ENCODE results near the gene CTCFL.

The CTCFL gene

GRCh38 chr20:57501461-57502335 is 23.2 kb downstream of the CTCFL start:
- H4K8ac ChIP-seq (ENCODE audit: low read depth, low read length): no peak overlapping the region
- no peak overlapping the region for H3K9ac ChIP-seq (ENCODE audit: low read length)
- no peak overlapping the region for H3K23ac ChIP-seq (ENCODE audit: low read length)
- no peaks in the 10 kb centered on the region for H3K79me2 ChIP-seq (ENCODE audit: control insufficient read depth, insufficient read depth, low read length, poor library complexity)
- H3K18ac ChIP-seq (ENCODE audit: low read length): no peak overlapping the region
- no peaks in the 10 kb centered on the region for H3K27me3 ChIP-seq (ENCODE audit: insufficient read depth, low read length)
- peak overlapping the region; percentile 26 for H3K14ac ChIP-seq (ENCODE audit: low read length)
- no peak overlapping the region for H4K12ac ChIP-seq (ENCODE audit: low read depth, low read length)
- H2BK12ac ChIP-seq (ENCODE audit: low read length): peak overlapping the region; percentile 56
- no peak overlapping the region for H2AK5ac ChIP-seq (ENCODE audit: low read length)
- no peak overlapping the region for H3K27ac ChIP-seq (ENCODE audit: low read depth, low read length)
- H2BK120ac ChIP-seq (ENCODE audit: insufficient read depth, low read length, poor library complexity): no peak overlapping the region
- no peak overlapping the region for H3K4ac ChIP-seq (ENCODE audit: low read depth, low read length)
- no peak overlapping the region for H3K4me2 ChIP-seq (ENCODE audit: low read length)
- H3K79me1 ChIP-seq (ENCODE audit: low read length): peaks cover 2% of the 10 kb centered on the region
- WGBS (ENCODE audit: extremely low coverage, insufficient coverage, insufficient read length): no CpG with 5 or more reads among the region's 17 CpGs
- DNase-seq: peak; percentile 97 to 98
- H3K4me1 ChIP-seq (ENCODE audit: control insufficient read depth in 1 of 2, insufficient read depth in 2 of 2, low read length in 2 of 2): peaks cover 6 to 13% of the 10 kb centered on the region in 2 experiments
- no peak overlapping the region for H3K4me3 ChIP-seq (ENCODE audit: low read depth, low read length)
- no peaks in the 10 kb centered on the region for H3K36me3 ChIP-seq (ENCODE audit: control insufficient read depth in 1 of 2, insufficient read depth in 2 of 2, low read length in 2 of 2)
- H2AFZ ChIP-seq (ENCODE audit: insufficient read depth, low read length, poor library complexity): no peak overlapping the region
- no peak overlapping the region for H2BK5ac ChIP-seq (ENCODE audit: low read depth, low read length, poor library complexity)
- H4K91ac ChIP-seq (ENCODE audit: low read depth, low read length): no peak overlapping the region
- H3K9me3 ChIP-seq (ENCODE audit: insufficient read depth, low read depth, low read length): no peaks in the 10 kb centered on the region

GRCh38 chr20:57500962-57501361 is 24.0 kb downstream of the CTCFL start:
- no peak overlapping the region for H2AK5ac ChIP-seq (ENCODE audit: low read length)
- no CpG with 5 or more reads among the region's 17 CpGs for WGBS (ENCODE audit: extremely low coverage, insufficient coverage, insufficient read length)
- DNase-seq: peak in 1 of 2 donors; percentile 13
- no peak overlapping the region for H3K18ac ChIP-seq (ENCODE audit: low read length)
- no peaks in the 10 kb centered on the region for H3K36me3 ChIP-seq (ENCODE audit: control insufficient read depth in 1 of 2, insufficient read depth in 2 of 2, low read length in 2 of 2)
- no peak overlapping the region for H3K27ac ChIP-seq (ENCODE audit: low read depth, low read length)
- no peak overlapping the region for H3K9ac ChIP-seq (ENCODE audit: low read length)
- H3K23ac ChIP-seq (ENCODE audit: low read length): no peak overlapping the region
- H2BK120ac ChIP-seq (ENCODE audit: insufficient read depth, low read length, poor library complexity): no peak overlapping the region
- H3K4me1 ChIP-seq (ENCODE audit: control insufficient read depth in 1 of 2, insufficient read depth in 2 of 2, low read length in 2 of 2): peaks cover 6 to 13% of the 10 kb centered on the region in 2 experiments
- H2AFZ ChIP-seq (ENCODE audit: insufficient read depth, low read length, poor library complexity): no peak overlapping the region
- no peak overlapping the region for H2BK5ac ChIP-seq (ENCODE audit: low read depth, low read length, poor library complexity)
- H3K79me1 ChIP-seq (ENCODE audit: low read length): peaks cover 2% of the 10 kb centered on the region
- H4K8ac ChIP-seq (ENCODE audit: low read depth, low read length): no peak overlapping the region
- peak overlapping the region; percentile 51 for H2BK12ac ChIP-seq (ENCODE audit: low read length)
- H3K4ac ChIP-seq (ENCODE audit: low read depth, low read length): no peak overlapping the region
- no peak overlapping the region for H4K12ac ChIP-seq (ENCODE audit: low read depth, low read length)
- H3K27me3 ChIP-seq (ENCODE audit: insufficient read depth, low read length): no peaks in the 10 kb centered on the region
- no peak overlapping the region for H3K14ac ChIP-seq (ENCODE audit: low read length)
- no peak overlapping the region for H3K4me3 ChIP-seq (ENCODE audit: low read depth, low read length)
- no peaks in the 10 kb centered on the region for H3K79me2 ChIP-seq (ENCODE audit: control insufficient read depth, insufficient read depth, low read length, poor library complexity)
- no peak overlapping the region for H3K4me2 ChIP-seq (ENCODE audit: low read length)
- H4K91ac ChIP-seq (ENCODE audit: low read depth, low read length): no peak overlapping the region
- H3K9me3 ChIP-seq (ENCODE audit: insufficient read depth, low read depth, low read length): no peaks in the 10 kb centered on the region

GRCh38 chr20:57500235-57500634 is 24.7 kb downstream of the CTCFL start:
- Histone ChIP-seq H4K91ac (ENCODE audit: low read depth, low read length) (no peak overlapping the region), H3K27ac (ENCODE audit: low read depth, low read length) (no peak overlapping the region), H3K27me3 (ENCODE audit: insufficient read depth, low read length) (no peaks in the 10 kb centered on the region), H2AK5ac (ENCODE audit: low read length) (no peak overlapping the region), H3K4me3 (ENCODE audit: low read depth, low read length) (no peak overlapping the region), H3K9ac (ENCODE audit: low read length) (no peak overlapping the region), H3K23ac (ENCODE audit: low read length) (no peak overlapping the region), H2BK120ac (ENCODE audit: insufficient read depth, low read length, poor library complexity) (no peak overlapping the region), H3K14ac (ENCODE audit: low read length) (no peak overlapping the region), H3K4me2 (ENCODE audit: low read length) (no peak overlapping the region), H3K4ac (ENCODE audit: low read depth, low read length) (no peak overlapping the region), H3K79me2 (ENCODE audit: control insufficient read depth, insufficient read depth, low read length, poor library complexity) (no peaks in the 10 kb centered on the region), H3K79me1 (ENCODE audit: low read length) (peaks cover 2% of the 10 kb centered on the region), H3K4me1 (ENCODE audit: control insufficient read depth in 1 of 2, insufficient read depth in 2 of 2, low read length in 2 of 2) (peaks cover 6 to 13% of the 10 kb centered on the region in 2 experiments), H2BK12ac (ENCODE audit: low read length) (no peak overlapping the region), H4K12ac (ENCODE audit: low read depth, low read length) (no peak overlapping the region), H3K36me3 (ENCODE audit: control insufficient read depth in 1 of 2, insufficient read depth in 2 of 2, low read length in 2 of 2) (no peaks in the 10 kb centered on the region), H4K8ac (ENCODE audit: low read depth, low read length) (no peak overlapping the region), H2AFZ (ENCODE audit: insufficient read depth, low read length, poor library complexity) (no peak overlapping the region), H2BK5ac (ENCODE audit: low read depth, low read length, poor library complexity) (no peak overlapping the region), H3K18ac (ENCODE audit: low read length) (no peak overlapping the region), H3K9me3 (ENCODE audit: insufficient read depth, low read depth, low read length) (no peaks in the 10 kb centered on the region)
- no CpG with 5 or more reads among the region's 7 CpGs for WGBS (ENCODE audit: extremely low coverage, insufficient coverage, insufficient read length)
- DNase-seq: no peak

GRCh38 chr20:57499676-57500075 is 25.3 kb downstream of the CTCFL start:
- no peak overlapping the region for H3K4ac ChIP-seq (ENCODE audit: low read depth, low read length)
- H3K9me3 ChIP-seq (ENCODE audit: insufficient read depth, low read depth, low read length): no peaks in the 10 kb centered on the region
- no peak overlapping the region for H2BK5ac ChIP-seq (ENCODE audit: low read depth, low read length, poor library complexity)
- no CpG with 5 or more reads among the region's 14 CpGs for WGBS (ENCODE audit: extremely low coverage, insufficient coverage, insufficient read length)
- no peak overlapping the region for H4K91ac ChIP-seq (ENCODE audit: low read depth, low read length)
- H3K27me3 ChIP-seq (ENCODE audit: insufficient read depth, low read length): no peaks in the 10 kb centered on the region
- no peak overlapping the region for H4K8ac ChIP-seq (ENCODE audit: low read depth, low read length)
- no peak overlapping the region for H3K4me3 ChIP-seq (ENCODE audit: low read depth, low read length)
- H3K79me2 ChIP-seq (ENCODE audit: control insufficient read depth, insufficient read depth, low read length, poor library complexity): no peaks in the 10 kb centered on the region
- H2BK12ac ChIP-seq (ENCODE audit: low read length): no peak overlapping the region
- peaks cover 2% of the 10 kb centered on the region for H3K79me1 ChIP-seq (ENCODE audit: low read length)
- H3K14ac ChIP-seq (ENCODE audit: low read length): no peak overlapping the region
- H2AK5ac ChIP-seq (ENCODE audit: low read length): no peak overlapping the region
- no peak overlapping the region for H4K12ac ChIP-seq (ENCODE audit: low read depth, low read length)
- no peak overlapping the region for H3K9ac ChIP-seq (ENCODE audit: low read length)
- H3K18ac ChIP-seq (ENCODE audit: low read length): no peak overlapping the region
- H3K23ac ChIP-seq (ENCODE audit: low read length): no peak overlapping the region
- H3K36me3 ChIP-seq (ENCODE audit: control insufficient read depth in 1 of 2, insufficient read depth in 2 of 2, low read length in 2 of 2): no peaks in the 10 kb centered on the region
- no peak overlapping the region for H3K27ac ChIP-seq (ENCODE audit: low read depth, low read length)
- no peak for DNase-seq
- no peak overlapping the region for H3K4me2 ChIP-seq (ENCODE audit: low read length)
- no peak overlapping the region for H2AFZ ChIP-seq (ENCODE audit: insufficient read depth, low read length, poor library complexity)
- H3K4me1 ChIP-seq (ENCODE audit: control insufficient read depth in 1 of 2, insufficient read depth in 2 of 2, low read length in 2 of 2): peaks cover 6 to 13% of the 10 kb centered on the region in 2 experiments
- H2BK120ac ChIP-seq (ENCODE audit: insufficient read depth, low read length, poor library complexity): no peak overlapping the region

Measured in trophoblast cell (in vitro differentiated cells and primary cell).